ENCODE measurements around the gene MGAT3. TPM values are rescaled to one million over a fixed set of nuclear protein-coding genes. Genes with fewer than 3 reads are reported as not detected.

The MGAT3 gene
- polyA plus RNA-seq, 1 donor from 2014 or later: 29.1 TPM

- TF ChIP-seq EP300 (conservative IDR thresholded peaks at IDR 0.05; ENCODE audit: poor library complexity, severe bottlenecking): no peak
- no peak for TF ChIP-seq REST (IDR thresholded peaks at IDR 0.05; ENCODE audit: borderline replicate concordance)
- no peak for TF ChIP-seq POLR2AphosphoS5 (IDR thresholded peaks at IDR 0.05)
- peak; percentile 64 for TF ChIP-seq SMC3 (conservative IDR thresholded peaks at IDR 0.05; ENCODE audit: poor library complexity)
- peak; percentile 81 for TF ChIP-seq CTCF (IDR thresholded peaks at IDR 0.05; ENCODE audit: poor library complexity, severe bottlenecking)
- TF ChIP-seq EZH2 (IDR thresholded peaks at IDR 0.05; ENCODE audit: borderline replicate concordance, insufficient read depth, low read length, poor library complexity, severe bottlenecking): no peak
- TF ChIP-seq RAD21 (conservative IDR thresholded peaks at IDR 0.05): peak; percentile 52
- TF ChIP-seq MXI1 (conservative IDR thresholded peaks at IDR 0.05; ENCODE audit: poor library complexity, severe bottlenecking): no peak
- no peak for TF ChIP-seq TAF1 (IDR thresholded peaks at IDR 0.05; ENCODE audit: low read depth)
- no peaks in the 10 kb centered on the region for H3K9me2 ChIP-seq (ENCODE audit: insufficient read depth, low read length)
- no peak overlapping the region for H3K9ac ChIP-seq (ENCODE audit: low read length)
- no peaks in the 10 kb centered on the region for H3K79me2 ChIP-seq (replicated peaks; ENCODE audit: insufficient read depth, low read length)
- H3K9me3 ChIP-seq (ENCODE audit: low read length): no peaks in the 10 kb centered on the region
- no peak overlapping the region for H3K4me3 ChIP-seq (ENCODE audit: low read length)
- no peaks in the 10 kb centered on the region for H3K27me3 ChIP-seq (ENCODE audit: insufficient read depth, low read depth, low read length)
- H3K27ac ChIP-seq (ENCODE audit: low read length): peak overlapping the region; percentile 53
- H3K36me3 ChIP-seq (ENCODE audit: insufficient read depth, low read length): no peaks in the 10 kb centered on the region
- no peak overlapping the region for H2AFZ ChIP-seq (ENCODE audit: low read depth, low read length)
- H4K20me1 ChIP-seq (ENCODE audit: insufficient read depth): no peaks in the 10 kb centered on the region
- H3K4me2 ChIP-seq (ENCODE audit: low read length): no peak overlapping the region
- no peaks in the 10 kb centered on the region for H3F3A ChIP-seq (ENCODE audit: insufficient read depth, low read length, poor library complexity, severe bottlenecking)
Observed at GRCh38 chr22:39496131-39496838, 39.5 kb downstream of the MGAT3 start.

GRCh38 chr22:39497429-39497828 is 40.6 kb downstream of the MGAT3 start:
- no peak overlapping the region for H3K9ac ChIP-seq (ENCODE audit: low read length)
- H3K36me3 ChIP-seq (ENCODE audit: insufficient read depth, low read length): no peaks in the 10 kb centered on the region
- no peaks in the 10 kb centered on the region for H4K20me1 ChIP-seq (ENCODE audit: insufficient read depth)
- no peak overlapping the region for H3K4me2 ChIP-seq (ENCODE audit: low read length)
- H3K4me3 ChIP-seq (ENCODE audit: low read length): no peak overlapping the region
- H3K9me2 ChIP-seq (ENCODE audit: insufficient read depth, low read length): no peaks in the 10 kb centered on the region
- no peaks in the 10 kb centered on the region for H3K79me2 ChIP-seq (replicated peaks; ENCODE audit: insufficient read depth, low read length)
- H2AFZ ChIP-seq (ENCODE audit: low read depth, low read length): no peak overlapping the region
- no peaks in the 10 kb centered on the region for H3K27me3 ChIP-seq (ENCODE audit: insufficient read depth, low read depth, low read length)
- TF ChIP-seq POLR2AphosphoS5 (IDR thresholded peaks at IDR 0.05): no peak
- TF ChIP-seq CTCF (IDR thresholded peaks at IDR 0.05; ENCODE audit: poor library complexity, severe bottlenecking): no peak
- no peak for TF ChIP-seq MXI1 (conservative IDR thresholded peaks at IDR 0.05; ENCODE audit: poor library complexity, severe bottlenecking)
- TF ChIP-seq EZH2 (IDR thresholded peaks at IDR 0.05; ENCODE audit: borderline replicate concordance, insufficient read depth, low read length, poor library complexity, severe bottlenecking): no peak
- no peak for TF ChIP-seq RAD21 (conservative IDR thresholded peaks at IDR 0.05)
- no peak for TF ChIP-seq REST (IDR thresholded peaks at IDR 0.05; ENCODE audit: borderline replicate concordance)
- H3K9me3 ChIP-seq (ENCODE audit: low read length): no peaks in the 10 kb centered on the region
- no peaks in the 10 kb centered on the region for H3F3A ChIP-seq (ENCODE audit: insufficient read depth, low read length, poor library complexity, severe bottlenecking)
- H3K27ac ChIP-seq (ENCODE audit: low read length): no peak overlapping the region

Measured in neural cell (in vitro differentiated cells).